ENCODE measurements around the gene ITIH6. TPM values are rescaled to one million over a fixed set of nuclear protein-coding genes. Genes with fewer than 3 reads are reported as not detected.

Gene ITIH6
- not detected for total RNA-seq

GRCh38 chrX:54798137-54798536, at the start of gene ITIH6:
Gene ITIH6 (minus strand): TSS chrX:54798255. CDS start chrX:54798210, 45 bp downstream.

GRCh38 chrX:54807524-54808108, 9.6 kb upstream of the ITIH6 start, which contains the start of gene MAGED2:
Gene MAGED2 (plus strand): TSS chrX:54807745. CDS start chrX:54809332, 1,587 bp downstream.

Other genes with a start within 250 kb of the ITIH6 start
- gene MAGED2, start 9.5 kb upstream of the ITIH6 start, total RNA-seq: 10 to 100 TPM; 56.3 to 57.5 TPM
- gene TRO, start 122.6 kb upstream of the ITIH6 start, total RNA-seq: 1 to 10 TPM in 1 of 2 experiments, under 1 TPM in 1; 0.91 to 1.3 TPM
- gene PFKFB1, start 195.9 kb upstream of the ITIH6 start, total RNA-seq: under 1 TPM; 0.45 to 0.65 TPM
- 10 to 100 TPM; 20.1 to 20.6 TPM for gene APEX2, start 202.1 kb upstream of the ITIH6 start, total RNA-seq
- gene ALAS2, start 232.7 kb upstream of the ITIH6 start, total RNA-seq: not detected

Measured in activated naive CD4-positive, alpha-beta T cell treated with anti-CD3 and anti-CD28 coated beads, Interleukin-2, amount 10 ng/mL, durations not matched to agents 5 hours and 36 hours (primary cell).